Skin of body (tissue), 2 donors: Measurements from ENCODE around the gene BHLHA15. TPM values are rescaled to one million over a fixed set of nuclear protein-coding genes. Genes with fewer than 3 reads are reported as not detected.

Experiments used
- DNase-seq: peaks from one replicate; lab custom pipeline; 2025; lab: John Stamatoyannopoulos, UW
- total RNA-seq: library from RNA; depleted of rRNA; stranded (reverse); fragments of >200 nt; gene quantifications from one replicate; pipeline ENCODE4 v1.2.3, GENCODE V29; 2014

Gene BHLHA15
- total RNA-seq, 1 donor from 2014 or later: 0.49 TPM

DNA sequence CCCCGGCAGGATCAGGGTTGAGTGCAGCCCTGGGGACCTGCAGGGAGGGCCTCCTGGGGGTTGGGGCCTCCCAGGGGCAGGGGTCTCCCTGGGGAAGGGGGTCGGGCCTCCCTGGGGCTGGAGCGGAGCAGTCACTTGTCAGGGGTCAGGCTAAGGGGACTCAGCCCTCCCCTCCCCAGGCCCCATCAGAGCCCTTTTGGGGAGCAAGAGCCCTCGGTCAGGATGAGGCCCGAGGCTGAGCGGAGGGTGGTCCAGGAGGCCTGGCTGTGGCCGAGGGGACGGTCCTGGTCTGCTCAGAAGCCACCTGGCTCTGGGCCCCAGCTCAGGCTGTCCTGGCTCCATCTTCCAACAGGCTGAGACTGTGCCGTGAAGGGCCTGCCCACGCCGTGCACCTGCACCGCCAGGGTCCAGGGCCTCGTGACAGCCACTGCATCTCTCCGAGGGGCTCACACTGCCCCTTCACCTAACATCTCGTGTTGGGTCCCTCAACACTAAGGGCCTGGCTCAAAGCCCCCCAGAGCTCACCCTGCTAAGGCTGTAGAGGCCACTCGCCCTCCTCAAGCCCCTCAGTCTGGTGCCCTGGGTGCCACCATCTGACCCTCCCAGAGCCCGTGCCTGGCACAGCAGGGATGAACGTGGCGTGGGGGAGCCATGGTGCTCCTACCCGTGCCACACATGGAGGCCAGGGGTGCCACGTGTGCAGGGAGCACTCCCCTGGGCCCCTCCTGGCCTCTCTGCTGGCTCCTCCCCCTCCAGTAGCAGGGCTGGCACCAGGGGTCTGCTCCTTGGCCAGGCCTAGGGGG is 12.9 kb downstream of the BHLHA15 start:
- DNase-seq: no peak

DNA sequence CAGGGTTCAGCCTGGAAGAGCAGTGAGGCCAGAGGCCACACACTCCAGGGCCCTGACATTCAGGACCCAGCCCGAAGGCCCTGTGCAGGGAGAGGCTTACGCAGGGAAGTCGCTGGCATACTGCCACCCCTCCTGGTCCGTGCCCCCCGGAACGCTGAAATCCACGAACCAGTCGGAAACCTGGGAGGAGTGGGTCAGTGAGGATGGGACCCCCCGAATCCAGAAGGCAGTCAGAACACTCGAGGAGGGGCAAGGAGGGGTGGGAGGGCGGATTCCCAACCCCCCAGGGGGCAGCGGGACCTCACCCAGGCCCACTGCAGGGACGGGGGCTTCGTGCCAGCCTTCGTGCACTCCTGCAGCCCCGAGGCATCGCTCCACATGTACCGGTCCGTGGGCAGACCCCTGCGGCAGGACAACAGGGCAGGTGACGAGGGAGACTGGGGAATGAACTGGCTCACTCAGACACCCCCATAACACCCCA is 13.5 kb downstream of the BHLHA15 start:
- DNase-seq: no peak

DNA sequence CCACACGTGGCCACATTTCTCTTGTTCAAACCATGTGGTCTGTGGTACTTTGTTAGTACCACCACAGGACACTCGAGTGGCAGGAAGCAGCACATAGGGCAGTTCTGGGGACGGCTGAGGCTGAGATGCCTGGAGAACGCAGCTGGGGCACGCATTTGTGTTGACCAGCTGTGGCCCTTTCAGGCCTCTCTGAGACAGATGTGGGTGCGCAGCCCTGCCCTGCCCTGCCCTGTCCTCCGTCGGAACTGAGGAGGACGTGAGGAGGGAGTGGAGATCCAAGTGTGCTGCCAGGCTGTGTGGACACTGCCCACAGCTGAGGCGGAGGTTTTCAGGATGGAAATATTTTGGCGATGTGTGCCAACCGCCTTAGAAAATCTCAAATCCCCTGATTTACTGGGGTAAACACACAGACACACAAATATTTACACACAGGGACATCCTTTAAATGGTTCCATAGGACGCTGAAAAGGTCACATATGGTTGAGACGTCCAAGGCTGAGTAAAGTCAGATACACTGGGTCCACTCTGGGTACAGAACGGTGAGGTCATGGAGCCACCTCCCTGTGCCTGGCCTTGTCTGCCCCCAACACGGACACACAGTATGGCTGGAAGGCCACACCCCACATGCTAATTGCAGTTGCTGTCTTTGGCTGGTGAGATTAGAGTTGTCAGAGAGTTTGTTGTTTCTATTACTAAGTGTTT is 14.8 kb downstream of the BHLHA15 start:
- no peak for DNase-seq

DNA sequence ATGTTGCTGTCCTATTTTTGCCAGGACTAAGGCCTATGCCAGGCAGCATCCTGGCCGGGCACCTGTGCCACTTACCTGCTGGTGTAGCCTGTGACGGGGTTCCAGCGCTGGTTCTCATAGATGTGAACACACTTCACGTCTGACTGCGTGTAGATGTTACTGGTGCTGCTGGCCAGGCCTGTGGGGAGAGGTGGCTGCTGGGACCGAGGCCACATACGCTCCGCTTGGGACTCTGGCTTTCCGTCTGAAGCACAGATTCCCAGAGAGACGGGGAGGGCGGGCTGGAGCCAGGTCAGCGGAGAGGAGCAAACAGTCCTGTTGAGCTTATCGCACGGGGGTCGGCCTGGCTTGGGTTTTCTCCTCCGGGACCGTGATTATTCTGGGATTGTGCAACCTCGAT is 16.7 kb downstream of the BHLHA15 start:
- no peak for DNase-seq

DNA sequence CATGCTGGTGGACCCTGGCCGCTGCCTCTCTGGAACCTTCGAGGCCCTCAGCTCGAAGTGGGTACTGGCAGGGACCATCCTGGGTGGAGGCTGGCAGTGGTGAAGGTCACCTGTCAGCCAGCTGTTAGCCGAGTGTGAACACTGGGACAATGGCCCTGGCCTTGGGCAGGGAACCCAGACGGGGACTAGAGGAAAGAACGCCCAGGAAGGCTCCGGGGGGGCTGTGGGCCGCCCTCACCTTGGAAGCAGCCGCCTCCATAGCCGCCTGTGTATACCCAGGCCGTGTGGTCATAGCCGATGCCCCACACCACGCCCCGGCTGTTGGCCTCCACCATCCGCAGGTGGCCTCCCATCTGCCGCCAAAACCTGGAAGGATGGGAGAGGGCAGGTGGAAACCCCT is 17.6 kb downstream of the BHLHA15 start:
- no peak for DNase-seq

DNA sequence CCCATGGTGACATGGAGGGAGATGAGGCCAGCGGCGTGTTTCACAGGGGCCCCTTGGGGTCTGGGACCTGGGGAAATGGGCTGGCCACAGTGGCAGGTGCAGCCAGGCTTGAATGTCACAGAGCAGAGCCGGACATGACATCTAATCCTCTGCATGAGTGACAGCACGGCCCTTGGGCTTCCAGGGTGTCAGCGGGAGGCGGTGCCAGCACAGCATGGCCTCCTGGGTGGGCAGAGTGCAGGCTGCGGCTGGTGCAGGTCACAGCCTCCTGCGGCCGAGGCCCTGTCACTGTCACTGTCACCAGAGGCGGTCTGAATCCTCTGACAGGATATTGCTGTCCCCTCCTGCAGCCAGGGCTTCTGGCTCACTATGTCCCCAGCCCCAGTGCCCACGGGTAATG is 18.2 kb downstream of the BHLHA15 start:
- DNase-seq: no peak

DNA sequence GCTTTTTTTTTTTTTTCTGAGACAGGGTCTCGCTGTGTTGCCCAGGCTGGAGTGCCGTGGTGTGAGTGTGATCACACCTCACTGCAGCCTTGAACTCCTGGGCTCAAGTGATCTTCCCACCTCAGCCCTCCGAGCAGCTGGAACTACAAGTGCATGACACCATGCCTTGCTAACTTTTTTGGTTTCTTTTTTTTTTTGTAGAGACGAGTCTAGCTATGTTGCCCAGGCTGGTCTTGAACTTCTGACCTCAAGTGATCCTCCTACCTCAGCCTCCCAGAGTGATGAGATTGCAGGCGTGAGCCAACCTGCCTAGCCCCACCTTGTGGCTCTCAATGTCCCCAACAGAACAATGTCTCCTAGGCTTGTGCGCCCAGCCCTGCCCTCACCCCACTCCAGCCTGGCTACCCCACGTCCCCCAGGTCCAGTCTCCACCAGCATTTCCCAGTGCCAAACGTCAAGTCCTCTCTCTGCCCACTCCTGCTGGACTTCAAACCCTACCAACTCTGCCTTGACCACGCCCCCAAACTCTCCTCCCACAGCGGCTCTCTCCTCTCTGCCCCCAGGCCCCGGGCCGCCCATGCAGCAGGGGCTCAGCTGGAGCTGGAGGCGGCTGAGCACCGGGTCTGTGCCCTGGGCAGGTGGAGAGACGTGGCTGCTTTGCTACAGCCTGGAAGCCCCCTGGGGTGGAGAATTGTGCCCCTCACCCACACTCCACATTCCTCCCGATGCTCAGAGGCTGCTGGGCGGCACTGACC is 18.9 kb downstream of the BHLHA15 start:
- DNase-seq: no peak

DNA sequence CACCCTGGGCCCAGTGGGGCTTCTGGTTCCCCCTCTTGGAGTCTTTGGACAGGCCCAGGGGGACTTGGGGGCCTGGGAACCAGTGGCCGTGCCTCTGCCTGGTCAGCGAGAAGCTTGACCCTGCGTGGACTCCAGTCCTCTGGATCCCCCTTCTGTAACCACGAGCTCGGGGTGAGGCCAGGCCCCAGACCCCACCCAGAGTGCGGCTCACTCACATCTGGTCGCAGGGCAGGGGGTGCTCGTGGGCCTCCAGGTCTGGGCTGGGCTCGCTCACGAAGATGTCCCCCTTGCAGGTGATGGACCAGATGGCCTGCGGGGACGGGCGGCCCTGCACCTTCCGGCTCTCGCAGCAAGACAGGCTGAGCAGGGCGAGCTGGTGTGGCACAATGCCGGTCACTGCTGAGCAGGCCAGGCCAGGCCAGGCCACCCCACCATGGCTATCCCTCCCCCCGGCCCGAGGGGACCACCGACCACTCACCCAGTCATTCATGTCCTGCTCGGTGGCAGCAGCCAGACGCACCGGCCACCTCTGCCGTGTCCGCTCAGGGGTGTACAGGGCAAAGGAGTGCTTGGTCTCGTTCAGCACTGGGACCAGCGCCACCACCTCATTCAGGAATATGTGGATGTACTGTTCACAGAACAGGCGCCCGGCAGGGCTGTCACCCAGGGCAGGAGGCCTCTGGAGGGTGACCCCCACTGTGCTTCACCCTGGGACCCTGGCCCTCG is 19.7 kb downstream of the BHLHA15 start:
- DNase-seq: no peak

DNA sequence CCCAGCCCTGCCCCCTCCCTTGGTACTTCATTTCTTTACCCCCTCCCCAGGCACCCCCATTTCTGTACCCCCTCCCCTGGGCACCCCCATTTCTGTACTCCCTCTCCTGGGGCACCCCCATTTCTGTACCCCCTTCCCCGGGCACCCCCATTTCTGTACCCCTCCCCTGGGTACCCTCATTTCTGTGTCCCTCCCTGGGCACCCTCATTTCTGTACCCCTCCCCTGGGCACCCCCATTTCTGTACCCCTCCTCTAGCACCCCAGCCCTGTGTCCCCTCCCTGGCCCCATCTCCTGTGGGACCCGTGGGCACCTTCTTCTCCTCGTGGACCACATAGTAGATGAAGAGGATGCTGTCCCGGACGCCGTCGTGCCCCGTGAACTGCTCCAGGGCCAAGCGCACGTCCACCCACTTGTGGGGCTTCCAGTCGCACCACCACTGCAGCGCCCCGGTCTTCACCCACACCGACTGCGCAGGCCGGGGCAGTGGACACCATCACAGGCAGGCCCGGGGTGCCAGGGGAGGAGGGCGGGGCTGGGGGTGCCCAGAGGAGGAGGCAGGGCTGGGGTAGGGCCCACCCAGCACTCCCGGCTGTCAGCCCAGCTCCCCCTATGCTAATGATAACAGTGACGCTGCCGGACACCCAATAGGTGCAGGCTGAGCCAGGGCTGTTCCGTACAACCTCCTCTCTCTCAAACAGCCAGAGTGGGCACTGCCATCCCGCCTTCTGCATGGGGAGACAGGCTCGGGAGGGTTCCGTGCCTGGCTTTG is 20.4 kb downstream of the BHLHA15 start:
- no peak for DNase-seq

DNA sequence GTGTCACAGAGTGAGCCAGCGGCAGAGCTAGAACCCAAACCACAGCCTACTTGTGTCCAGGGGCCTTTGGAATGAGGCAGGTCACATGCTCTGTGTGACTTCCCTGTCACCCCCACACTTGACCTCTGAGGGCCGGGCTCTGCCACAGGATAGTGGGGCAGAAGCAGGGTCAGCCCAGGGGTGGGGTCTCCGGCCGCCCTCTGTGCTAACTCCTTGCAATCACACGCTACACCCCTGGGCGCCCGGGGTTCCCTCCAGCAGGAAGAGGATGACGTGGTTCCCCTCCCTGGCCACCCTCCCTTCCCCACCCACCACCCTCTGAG is 21.0 kb downstream of the BHLHA15 start:
- no peak for DNase-seq

DNA sequence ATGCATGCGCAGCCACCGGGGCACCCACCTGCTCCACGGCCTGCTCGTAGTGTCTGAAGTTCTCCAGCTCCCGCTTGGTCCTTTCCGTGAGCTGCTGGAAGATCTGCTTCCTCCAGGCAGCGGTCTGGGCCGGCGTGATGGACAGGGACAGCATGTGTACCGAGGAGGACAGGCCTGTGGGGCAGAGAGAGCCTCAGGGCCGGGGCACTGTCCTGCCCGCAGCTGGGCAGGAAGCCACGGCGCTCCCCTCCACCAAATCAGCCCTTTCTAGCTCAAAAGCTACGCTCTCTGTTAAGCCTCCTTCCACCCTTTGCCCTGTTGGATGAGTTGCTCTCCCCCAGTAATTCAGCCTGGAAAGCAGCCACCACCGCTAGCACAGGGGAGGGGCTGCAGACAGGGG is 21.6 kb downstream of the BHLHA15 start:
- DNase-seq: no peak

DNA sequence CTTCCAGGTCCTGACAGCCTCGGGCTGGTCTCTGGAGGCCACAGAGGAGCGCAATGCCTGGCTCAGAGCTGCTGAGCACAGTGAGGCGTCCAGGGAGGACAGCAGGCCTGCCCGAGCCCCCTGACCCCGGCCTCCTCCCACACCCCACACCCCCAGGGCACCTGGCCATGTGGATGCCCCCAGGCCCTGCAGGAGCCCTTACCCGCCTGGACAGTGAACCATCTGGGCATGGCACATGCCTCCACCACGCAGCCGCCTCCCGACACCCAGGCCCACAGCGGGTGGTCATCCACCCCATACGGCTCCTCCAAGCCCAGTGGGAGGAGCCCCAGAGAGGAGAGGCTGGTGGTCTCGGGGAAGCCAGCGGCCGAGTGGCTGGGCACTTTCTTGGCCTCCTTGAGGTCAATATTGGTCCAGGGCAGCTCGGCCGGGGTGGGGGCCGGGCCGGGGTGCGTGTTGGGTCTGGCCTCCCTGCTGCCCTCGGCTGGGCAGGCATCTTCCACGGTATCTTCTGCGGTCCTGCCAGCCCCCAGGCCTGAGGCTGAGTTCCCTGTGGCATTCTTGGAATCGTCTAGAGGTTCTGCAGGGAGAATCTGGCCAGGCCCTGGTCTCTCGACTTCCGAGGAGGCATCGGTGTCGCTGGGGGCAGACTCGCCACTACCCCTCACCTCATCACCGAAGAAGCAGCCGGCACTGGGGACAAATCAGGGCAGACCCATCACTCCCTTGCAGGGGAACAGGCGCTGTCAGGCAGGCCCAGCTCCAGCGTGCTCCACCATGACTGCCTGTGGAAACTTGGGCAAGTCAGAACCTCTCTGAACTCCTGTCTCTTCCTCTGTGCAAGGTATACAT is 22.2 kb downstream of the BHLHA15 start:
- no peak for DNase-seq

DNA sequence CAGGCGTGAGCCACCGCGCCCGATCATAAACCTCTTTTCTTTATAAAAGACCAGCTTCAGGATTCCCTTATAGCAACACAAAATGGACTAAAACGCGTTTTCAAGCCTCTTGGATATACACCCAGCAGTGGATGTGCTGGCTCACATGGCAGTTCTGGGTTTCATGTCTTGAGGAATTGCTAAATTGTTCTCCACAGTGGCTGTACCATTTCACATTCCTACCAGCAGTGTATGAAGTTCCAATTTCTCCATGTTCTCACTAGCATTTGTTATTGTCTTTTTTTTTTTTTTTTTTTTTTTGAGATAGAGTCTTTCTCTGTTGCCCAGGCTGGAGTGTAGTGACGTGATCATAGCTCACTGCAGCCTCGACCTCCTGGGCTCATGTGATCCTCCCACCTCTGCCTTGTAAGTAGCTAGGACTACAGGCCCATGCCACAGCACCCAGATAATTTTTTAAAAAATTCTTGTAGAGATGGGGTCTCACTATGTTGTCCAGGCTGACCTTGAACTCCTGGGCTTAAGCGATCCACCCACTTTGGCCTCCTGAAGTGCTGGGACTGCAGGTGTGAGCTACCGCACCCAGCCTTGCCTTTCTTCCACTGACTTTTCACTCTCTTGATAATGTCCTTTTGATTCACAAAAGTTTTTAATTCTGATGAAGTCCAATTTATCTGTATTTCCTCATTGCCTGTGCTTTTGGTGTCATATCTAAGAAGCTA is 23.3 kb downstream of the BHLHA15 start:
- no peak for DNase-seq

DNA sequence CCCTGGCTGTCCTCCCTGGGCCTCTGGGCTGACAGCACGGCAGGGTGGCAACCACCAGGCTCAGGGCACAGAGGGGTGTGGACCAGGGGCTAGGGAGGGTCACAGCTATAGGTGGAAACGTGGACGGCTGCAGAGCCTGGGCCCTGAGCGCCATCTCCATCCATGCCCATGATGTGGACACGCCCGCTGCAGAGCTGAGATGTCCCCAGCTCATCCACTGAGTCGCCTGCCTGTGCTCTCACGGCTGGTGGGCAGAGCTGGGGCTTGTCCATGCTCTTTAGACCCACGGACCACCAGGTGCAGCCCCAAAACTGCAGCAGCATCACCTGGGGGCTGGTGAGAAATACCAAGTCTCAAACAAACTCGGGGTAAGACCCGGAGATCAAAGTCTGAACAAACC is 24.7 kb downstream of the BHLHA15 start:
- no peak for DNase-seq

DNA sequence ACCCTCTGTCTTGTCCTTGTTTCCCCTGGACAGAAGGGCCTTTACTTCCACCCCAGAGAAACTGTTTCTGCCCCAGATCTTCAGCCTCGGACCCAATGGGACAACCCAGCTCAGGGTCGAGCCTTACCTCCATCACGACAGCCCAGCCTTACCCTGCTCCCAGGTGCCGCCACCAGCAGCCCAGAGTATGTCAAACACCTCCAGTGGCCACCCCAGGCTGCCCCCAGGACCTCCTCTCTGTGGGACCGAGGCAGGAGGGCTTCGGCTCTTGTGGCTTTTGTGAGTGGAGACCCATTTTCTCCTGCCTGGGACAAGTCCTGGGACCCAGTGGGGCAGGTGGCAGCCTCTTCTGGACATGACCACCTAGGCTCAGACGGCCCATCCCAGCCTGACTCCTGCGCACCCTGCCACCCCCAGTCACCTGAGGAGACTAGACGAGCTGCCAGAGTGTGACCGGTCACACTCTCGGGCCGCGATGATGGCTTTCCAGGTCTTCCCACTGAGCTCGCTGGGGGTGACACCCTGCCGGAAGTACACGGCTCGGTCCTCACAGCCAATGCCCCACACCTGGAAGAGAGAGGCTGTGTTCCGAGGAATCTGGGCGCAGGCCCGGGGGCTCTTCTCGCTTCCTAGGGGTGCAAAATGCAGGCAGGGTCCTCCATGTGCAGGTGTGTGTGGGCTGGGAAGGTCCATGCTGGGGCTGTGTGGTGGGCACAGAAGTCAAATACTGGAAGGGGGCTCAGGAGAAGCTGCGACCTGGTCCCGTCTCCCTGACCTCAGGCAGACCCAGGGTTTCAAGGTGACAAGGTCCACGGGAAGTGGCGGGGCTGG is 25.3 kb downstream of the BHLHA15 start:
- DNase-seq: no peak

DNA sequence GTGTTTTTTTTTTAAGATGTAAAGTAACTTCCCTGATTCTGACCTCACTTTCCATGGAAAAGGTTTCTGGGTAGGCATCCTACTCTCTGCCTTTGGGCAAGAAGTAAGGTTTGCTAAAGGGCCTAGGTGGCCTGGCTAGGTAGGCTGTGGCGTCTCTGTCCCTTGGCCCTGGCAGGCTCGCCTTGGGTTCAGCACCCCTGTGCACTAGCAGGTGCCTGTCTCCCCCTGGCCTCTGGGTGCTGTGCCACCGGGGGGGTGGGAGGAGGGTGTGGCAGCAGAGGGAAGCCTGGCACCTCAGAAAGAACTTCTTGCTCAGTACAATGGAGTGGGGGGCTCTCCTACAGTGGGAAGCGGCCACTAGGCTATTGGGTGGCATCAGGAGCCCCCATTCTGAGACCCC is 26.8 kb downstream of the BHLHA15 start:
- DNase-seq: no peak

DNA sequence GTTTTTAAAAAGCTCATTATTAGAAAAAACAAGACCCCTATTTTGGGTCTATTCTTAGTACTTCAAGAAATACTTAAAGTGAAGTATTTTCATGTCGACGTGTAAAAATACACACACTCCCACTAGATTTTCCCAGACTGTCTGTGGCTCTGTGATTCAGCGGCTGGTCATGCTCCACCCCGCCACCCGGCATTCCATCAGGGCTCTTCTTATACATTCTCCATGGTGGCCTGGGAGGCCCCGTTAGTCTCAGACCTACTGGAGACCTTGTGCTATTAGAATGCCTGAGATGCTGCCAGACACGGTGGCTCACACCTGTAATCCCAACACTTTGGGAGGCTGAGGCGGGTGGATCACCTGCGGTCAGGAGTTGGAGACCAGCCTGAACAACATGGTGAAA is 27.7 kb downstream of the BHLHA15 start:
- no peak for DNase-seq

DNA sequence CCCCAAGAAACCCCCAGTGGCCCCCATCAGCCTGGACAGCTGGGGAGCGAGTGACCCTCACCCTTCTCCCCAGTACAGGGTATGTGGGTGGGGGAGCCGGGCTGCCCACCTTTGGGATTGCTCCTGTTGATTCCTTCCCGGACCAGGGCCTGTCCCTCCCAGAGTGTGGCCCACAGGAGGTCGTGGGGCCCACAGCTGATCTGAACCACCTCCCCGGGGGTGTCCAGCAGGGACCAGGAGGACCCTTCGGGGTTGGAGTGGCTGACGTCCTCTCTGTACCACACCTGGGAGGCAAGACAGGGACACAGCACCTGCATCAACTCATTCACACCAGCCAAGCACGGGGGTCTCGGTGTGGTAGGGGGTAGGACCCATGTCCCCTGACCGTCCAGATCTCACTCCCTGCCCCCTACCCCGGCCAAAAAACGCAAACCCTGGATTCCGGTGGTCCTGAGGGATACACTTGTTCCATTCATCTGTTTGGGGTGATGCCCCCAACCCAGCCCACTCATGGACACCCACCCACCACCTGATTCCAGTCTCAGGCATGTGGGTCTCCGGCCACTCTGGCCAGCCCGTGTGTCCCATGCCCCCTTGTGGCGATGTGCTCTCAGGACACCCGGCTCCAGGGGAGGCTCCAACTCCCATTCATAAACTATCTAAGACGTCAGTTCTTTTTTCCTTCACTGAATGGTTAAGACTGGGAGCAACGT is 29.9 kb downstream of the BHLHA15 start:
- no peak for DNase-seq
